Skeletal muscle satellite cell (primary cell): ENCODE results near the gene TMEM81.

Experiments used
- H3K27me3 ChIP-seq: 2 replicates; pipeline ENCODE4 v1.7.0; 2013; ENCODE audit warnings: low read length; ENCODE audit not compliant: control insufficient read depth, insufficient read depth
- H3K36me3 ChIP-seq: 2 replicates; pipeline ENCODE4 v1.7.0; 2013; ENCODE audit warnings: mild to moderate bottlenecking, control low read depth, low read length; ENCODE audit not compliant: insufficient read depth
- H3K4me1 ChIP-seq: 2 replicates; pipeline ENCODE4 v1.7.0; 2013; ENCODE audit warnings: low read length; ENCODE audit not compliant: control insufficient read depth, insufficient read depth
- H3K4me2 ChIP-seq: 2 replicates; pipeline ENCODE4 v1.7.0; 2013; ENCODE audit warnings: mild to moderate bottlenecking, low read length
- H3K4me3 ChIP-seq: 2 replicates; pipeline ENCODE4 v1.7.0; 2013; ENCODE audit warnings: low read length
- H3K9ac ChIP-seq: 2 replicates; pipeline ENCODE4 v1.7.0; 2013; ENCODE audit warnings: mild to moderate bottlenecking, low read depth, low read length, moderate library complexity
- H3K9me3 ChIP-seq: replicated peaks from 2 replicates; pipeline ENCODE4 v1.7.0; 2013; ENCODE audit warnings: mild to moderate bottlenecking, control low read depth, low read length

Gene TMEM81

DNA sequence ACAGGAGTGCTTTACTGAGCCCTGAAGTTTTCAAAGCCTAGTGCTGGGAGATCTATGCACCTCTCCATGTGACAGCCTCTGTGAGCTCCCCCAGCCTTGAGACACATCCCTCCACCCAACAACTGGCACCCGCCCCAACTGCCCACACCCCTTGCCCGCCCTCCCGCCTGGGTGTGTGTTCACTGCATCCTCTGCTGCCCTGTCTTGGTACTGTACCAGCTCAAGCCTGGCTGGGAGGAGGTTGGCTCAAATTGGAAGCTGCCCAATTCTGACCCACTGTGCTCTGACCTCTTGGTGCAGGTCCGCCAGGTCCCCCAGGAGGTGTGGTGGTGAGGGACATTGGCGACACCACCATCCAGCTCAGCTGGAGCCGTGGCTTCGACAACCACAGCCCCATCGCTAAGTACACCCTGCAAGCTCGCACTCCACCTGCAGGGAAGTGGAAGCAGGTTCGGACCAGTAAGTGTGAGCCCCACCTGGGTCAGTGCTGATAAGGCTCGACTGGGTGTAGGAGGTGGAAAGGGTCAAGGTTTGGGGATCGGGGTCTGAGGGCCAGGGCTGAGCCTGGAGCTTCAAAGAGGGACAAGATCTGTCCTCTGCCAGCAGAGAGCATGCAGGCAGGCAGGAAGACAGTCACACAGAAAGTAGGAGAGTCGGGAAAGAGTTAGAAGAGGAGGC lies 18.0 kb downstream of the TMEM81 start:
- Histone ChIP-seq H3K27me3 (peaks cover 13% of the 10 kb centered on the region), H3K4me1 (no peaks in the 10 kb centered on the region), H3K4me2 (no peak overlapping the region), H3K4me3 (no peak overlapping the region), H3K9me3 (no peaks in the 10 kb centered on the region), H3K36me3 (no peaks in the 10 kb centered on the region), H3K9ac (no peak overlapping the region)

DNA sequence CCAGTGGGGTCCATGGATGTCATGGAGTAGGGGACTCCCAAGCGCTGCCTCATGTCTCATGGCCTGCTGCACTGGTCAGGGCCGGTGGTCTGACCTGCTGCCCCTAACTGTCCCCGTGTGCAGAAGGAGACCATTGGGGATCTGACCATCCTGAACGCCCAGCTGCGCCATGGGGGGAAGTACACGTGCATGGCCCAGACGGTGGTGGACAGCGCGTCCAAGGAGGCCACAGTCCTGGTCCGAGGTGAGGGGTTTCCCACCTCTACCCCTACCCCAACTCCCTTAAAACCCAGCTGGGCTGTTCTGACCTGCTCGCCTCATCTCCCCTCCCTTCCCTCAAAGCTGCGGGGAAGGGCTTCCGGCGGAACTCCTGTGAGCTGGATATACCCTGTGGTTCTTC lies 18.6 kb downstream of the TMEM81 start:
- H3K36me3 ChIP-seq = no peaks in the 10 kb centered on the region
- H3K4me3 ChIP-seq = no peak overlapping the region
- no peak overlapping the region for H3K4me2 ChIP-seq
- H3K9ac ChIP-seq = no peak overlapping the region
- no peaks in the 10 kb centered on the region for H3K4me1 ChIP-seq
- no peaks in the 10 kb centered on the region for H3K9me3 ChIP-seq
- peaks cover 13% of the 10 kb centered on the region for H3K27me3 ChIP-seq

DNA sequence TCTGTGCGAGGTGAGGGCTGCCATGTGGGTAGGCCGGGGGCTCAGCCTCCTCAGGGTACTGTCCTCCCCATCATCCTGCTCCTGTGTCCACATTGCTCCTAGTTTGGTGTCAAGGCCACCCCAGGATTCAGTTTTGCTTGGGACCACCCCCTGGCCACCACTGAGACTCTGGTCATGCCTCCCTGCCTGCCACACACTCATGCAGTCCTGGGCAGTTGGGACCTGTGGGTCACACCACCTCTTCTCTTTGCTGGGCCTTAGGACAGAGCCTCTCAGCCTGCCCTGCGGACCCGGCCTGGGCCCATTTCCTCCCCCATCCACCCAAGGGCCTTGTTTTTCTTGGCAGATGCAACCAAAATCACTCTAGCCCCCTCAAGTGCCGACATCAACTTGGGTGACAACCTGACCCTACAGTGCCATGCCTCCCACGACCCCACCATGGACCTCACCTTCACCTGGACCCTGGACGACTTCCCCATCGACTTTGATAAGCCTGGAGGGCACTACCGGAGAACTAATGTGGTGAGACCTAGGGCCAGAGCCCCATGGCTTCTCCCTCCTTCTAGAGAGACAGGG lies 19.4 kb downstream of the TMEM81 start:
- H3K27me3 ChIP-seq = peaks cover 13% of the 10 kb centered on the region
- no peak overlapping the region for H3K9ac ChIP-seq
- no peak overlapping the region for H3K4me2 ChIP-seq
- no peaks in the 10 kb centered on the region for H3K36me3 ChIP-seq
- no peaks in the 10 kb centered on the region for H3K9me3 ChIP-seq
- no peaks in the 10 kb centered on the region for H3K4me1 ChIP-seq
- H3K4me3 ChIP-seq = no peak overlapping the region

DNA sequence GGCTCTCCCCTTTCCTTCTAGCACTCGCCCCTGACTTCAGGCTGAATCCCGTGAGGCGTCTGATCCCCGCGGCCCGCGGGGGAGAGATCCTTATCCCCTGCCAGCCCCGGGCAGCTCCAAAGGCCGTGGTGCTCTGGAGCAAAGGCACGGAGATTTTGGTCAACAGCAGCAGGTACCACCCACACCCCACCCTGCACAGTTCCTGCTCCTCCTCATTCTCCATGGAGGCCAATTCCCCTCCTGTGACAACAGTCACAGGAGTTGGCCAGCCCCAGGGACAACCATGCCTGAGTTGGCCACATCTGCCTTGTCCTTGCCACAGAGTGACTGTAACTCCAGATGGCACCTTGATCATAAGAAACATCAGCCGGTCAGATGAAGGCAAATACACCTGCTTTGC lies 20.0 kb downstream of the TMEM81 start:
- H3K36me3 ChIP-seq = no peaks in the 10 kb centered on the region
- no peak overlapping the region for H3K9ac ChIP-seq
- peaks cover 12% of the 10 kb centered on the region for H3K27me3 ChIP-seq
- H3K4me1 ChIP-seq = no peaks in the 10 kb centered on the region
- H3K4me2 ChIP-seq = no peak overlapping the region
- H3K9me3 ChIP-seq = no peaks in the 10 kb centered on the region
- no peak overlapping the region for H3K4me3 ChIP-seq

DNA sequence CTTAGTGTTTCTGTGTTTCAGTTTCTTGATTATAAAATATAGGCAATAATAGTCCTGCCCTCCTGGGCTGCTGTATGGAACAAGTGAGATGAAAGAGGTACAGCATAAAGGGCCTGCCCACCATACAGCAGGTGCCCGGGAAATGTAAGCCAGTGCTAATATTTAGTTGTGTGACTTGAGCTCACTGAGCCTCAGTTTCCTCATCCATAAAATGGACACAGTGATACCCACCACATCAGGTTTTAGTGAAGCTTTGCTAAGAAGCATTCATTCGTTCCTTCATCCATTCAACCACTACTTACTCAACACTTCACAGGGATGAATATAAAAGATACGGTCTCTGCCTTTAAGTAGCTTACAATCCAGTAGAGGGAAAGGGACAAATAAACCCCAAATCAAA lies 21.4 kb downstream of the TMEM81 start:
- Histone ChIP-seq H3K4me2 (no peak overlapping the region), H3K36me3 (no peaks in the 10 kb centered on the region), H3K27me3 (peaks cover 17% of the 10 kb centered on the region), H3K9me3 (no peaks in the 10 kb centered on the region), H3K4me3 (no peak overlapping the region), H3K9ac (no peak overlapping the region), H3K4me1 (no peaks in the 10 kb centered on the region)

DNA sequence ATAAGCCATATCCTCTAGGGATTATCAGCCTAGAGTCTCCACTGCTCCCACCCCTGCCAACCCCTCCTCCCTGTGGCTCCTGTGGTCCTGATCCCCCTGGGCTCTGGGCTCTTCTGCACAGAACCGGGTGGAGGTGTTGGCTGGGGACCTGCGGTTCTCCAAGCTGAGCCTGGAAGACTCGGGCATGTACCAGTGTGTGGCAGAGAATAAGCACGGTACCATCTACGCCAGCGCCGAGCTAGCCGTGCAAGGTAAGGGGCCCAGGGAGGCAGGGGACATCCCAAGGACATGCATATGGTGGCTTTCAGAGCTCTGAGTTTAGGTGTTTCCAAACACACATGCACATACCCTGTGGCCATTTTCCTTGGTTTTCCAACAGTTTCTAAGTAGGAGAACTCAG lies 21.9 kb downstream of the TMEM81 start:
- H3K27me3 ChIP-seq = peaks cover 17% of the 10 kb centered on the region
- no peaks in the 10 kb centered on the region for H3K36me3 ChIP-seq
- no peak overlapping the region for H3K4me3 ChIP-seq
- H3K4me1 ChIP-seq = no peaks in the 10 kb centered on the region
- H3K4me2 ChIP-seq = no peak overlapping the region
- no peaks in the 10 kb centered on the region for H3K9me3 ChIP-seq
- H3K9ac ChIP-seq = no peak overlapping the region

DNA sequence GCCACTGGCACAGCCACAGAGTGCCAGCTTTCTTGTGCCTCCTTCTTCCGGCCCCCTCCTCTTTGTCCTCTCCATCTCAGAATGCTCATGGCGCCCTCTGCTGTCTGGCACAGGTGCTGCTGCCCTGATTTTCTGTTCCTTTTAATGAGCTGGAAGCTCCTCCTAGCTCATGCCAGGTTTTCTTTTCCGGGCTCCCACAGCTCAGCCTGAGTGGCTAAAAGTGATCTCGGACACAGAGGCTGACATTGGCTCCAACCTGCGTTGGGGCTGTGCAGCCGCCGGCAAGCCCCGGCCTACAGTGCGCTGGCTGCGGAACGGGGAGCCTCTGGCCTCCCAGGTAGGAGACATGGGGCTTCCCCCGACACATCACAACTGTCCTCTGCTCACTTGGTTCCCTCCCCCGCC lies 22.6 kb downstream of the TMEM81 start:
- H3K4me2 ChIP-seq = no peak overlapping the region
- H3K27me3 ChIP-seq = peaks cover 17% of the 10 kb centered on the region
- H3K9me3 ChIP-seq = no peaks in the 10 kb centered on the region
- H3K9ac ChIP-seq = no peak overlapping the region
- H3K36me3 ChIP-seq = no peaks in the 10 kb centered on the region
- H3K4me1 ChIP-seq = no peaks in the 10 kb centered on the region
- H3K4me3 ChIP-seq = no peak overlapping the region

DNA sequence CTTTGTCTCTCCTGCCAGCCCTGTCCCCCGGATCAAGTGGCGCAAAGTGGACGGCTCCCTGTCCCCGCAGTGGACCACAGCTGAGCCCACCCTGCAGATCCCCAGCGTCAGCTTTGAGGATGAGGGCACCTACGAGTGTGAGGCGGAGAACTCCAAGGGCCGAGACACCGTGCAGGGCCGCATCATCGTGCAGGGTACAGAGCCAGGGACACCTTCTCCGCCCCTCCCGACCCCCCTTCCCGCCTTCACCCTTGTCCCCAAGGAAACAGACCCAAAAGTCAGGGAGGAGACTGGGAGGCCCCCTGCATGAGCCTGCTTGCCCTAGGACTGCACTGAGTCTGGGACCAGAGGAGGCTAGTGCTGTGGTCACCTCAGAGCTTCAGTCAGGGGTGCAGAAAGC lies 23.0 kb downstream of the TMEM81 start:
- H3K4me2 ChIP-seq = no peak overlapping the region
- no peaks in the 10 kb centered on the region for H3K9me3 ChIP-seq
- no peaks in the 10 kb centered on the region for H3K36me3 ChIP-seq
- H3K9ac ChIP-seq = no peak overlapping the region
- H3K4me3 ChIP-seq = no peak overlapping the region
- peaks cover 17% of the 10 kb centered on the region for H3K27me3 ChIP-seq
- H3K4me1 ChIP-seq = no peaks in the 10 kb centered on the region

DNA sequence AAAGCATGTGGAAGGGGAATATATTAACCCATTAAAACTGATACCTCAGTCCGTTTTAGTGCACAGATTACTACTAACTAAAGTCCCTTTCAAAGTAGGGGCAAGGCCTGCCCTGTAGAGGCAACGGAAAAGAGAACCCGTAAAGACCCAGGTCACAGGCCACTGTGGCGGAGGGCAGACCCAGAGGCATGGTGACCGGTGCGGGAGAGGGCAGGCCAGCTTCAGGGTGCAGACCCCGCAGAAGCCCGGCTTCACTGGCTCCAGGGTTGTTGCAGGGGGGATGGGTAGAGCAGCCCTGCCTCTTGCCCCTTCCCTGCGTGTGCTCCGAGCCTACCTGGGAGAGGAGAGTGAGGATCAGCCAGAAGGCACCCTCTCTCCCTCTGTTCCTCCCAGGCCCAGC lies 23.5 kb downstream of the TMEM81 start:
- Histone ChIP-seq H3K4me1 (no peaks in the 10 kb centered on the region), H3K4me3 (no peak overlapping the region), H3K27me3 (peaks cover 19% of the 10 kb centered on the region), H3K36me3 (no peaks in the 10 kb centered on the region), H3K9ac (no peak overlapping the region), H3K4me2 (no peak overlapping the region), H3K9me3 (no peaks in the 10 kb centered on the region)

DNA sequence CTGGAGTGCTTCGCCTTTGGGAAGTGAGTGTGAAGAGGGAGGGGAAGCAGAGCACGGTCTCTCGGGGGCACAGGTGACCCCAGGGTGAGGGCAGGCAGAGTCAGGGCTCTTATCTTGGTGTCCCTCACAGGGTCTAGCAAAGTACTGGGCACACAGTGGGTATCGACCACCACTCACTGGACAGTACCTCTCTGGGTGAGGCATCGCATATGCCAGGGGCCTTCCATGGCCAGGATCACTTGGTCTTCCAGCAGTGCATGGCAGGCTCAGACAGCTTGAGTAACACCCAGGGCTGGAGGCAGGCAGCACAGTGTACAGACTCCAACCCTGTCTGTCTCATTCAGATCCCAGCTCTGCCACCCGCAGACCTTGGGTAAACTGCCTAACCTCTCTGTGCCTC lies 24.6 kb downstream of the TMEM81 start:
- H3K27me3 ChIP-seq = peaks cover 27% of the 10 kb centered on the region
- no peaks in the 10 kb centered on the region for H3K4me1 ChIP-seq
- H3K4me3 ChIP-seq = no peak overlapping the region
- H3K4me2 ChIP-seq = no peak overlapping the region
- H3K9ac ChIP-seq = no peak overlapping the region
- H3K36me3 ChIP-seq = no peaks in the 10 kb centered on the region
- H3K9me3 ChIP-seq = no peaks in the 10 kb centered on the region

DNA sequence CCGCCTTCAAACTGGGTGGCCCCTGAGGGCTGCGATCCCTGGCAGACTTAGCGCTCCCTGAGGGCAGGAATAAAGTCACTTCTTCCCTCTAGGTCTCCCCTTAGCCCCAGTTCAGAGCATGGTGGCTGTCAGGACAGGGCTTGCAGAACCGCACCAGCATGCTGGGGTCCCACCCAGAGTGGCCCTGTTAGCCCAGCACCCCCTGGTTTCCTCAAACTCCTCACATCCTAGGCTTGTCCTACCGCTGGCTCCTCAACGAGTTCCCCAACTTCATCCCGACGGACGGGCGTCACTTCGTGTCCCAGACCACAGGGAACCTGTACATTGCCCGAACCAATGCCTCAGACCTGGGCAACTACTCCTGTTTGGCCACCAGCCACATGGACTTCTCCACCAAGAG lies 25.4 kb downstream of the TMEM81 start:
- no peaks in the 10 kb centered on the region for H3K4me1 ChIP-seq
- no peak overlapping the region for H3K4me2 ChIP-seq
- H3K4me3 ChIP-seq = no peak overlapping the region
- H3K9ac ChIP-seq = no peak overlapping the region
- H3K27me3 ChIP-seq = peaks cover 33% of the 10 kb centered on the region
- H3K36me3 ChIP-seq = no peaks in the 10 kb centered on the region
- no peaks in the 10 kb centered on the region for H3K9me3 ChIP-seq
